ENCODE data around the gene RPL26. TPM values are rescaled to one million over a fixed set of nuclear protein-coding genes. Genes with fewer than 3 reads are reported as not detected.
A peak's percentile ranks its signal among the peaks of the same experiment; 100 is the strongest.
"Not testable (repeated sequence)": the region's sequence is repeated elsewhere in the genome, so short reads cannot be mapped to it uniquely, and the experiment has no call there.

The RPL26 gene
- total RNA-seq, 4 donors from 2014 or later = 851 to 2,184 (median 1,124) TPM

DNA sequence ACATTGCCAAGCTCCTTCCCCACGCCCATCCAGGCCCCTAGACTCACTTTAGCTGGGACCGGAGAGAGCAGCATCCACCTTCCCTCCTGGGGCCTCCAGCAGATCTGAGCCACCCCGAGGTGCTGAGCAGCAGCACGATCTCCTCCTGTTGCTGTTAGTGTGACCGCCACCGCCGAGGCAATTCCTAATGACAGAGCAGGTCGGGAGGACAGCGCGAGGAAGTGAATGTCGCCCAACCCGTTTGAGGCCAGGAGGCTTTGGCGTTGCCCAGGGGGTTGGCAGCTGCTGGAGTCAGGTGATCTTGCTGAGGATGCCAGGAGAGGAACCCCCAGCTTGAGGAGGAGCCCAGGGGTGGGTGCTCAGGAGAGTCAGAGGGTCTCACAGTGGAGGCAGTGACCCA is 14.6 kb upstream of the RPL26 start, which contains the start of gene RNF222:
Gene RNF222 (minus strand): TSS at position 192 of the 400 bp plus-strand sequence. CDS start 4,366 bp downstream, outside the sequence.
- no peak for DNase-seq
- Histone ChIP-seq H3K4me3 (no peak within 1 kb of the TSS), H3K27ac (no peak within 1 kb of the TSS), H3K36me3 (no peaks in the 10 kb centered on the region), H3K9me3 (no peaks in the 10 kb centered on the region), H3K27me3 (no peaks in the 10 kb centered on the region), H3K4me1 (no peaks in the 10 kb centered on the region)
- TF ChIP-seq, protein P1, sequence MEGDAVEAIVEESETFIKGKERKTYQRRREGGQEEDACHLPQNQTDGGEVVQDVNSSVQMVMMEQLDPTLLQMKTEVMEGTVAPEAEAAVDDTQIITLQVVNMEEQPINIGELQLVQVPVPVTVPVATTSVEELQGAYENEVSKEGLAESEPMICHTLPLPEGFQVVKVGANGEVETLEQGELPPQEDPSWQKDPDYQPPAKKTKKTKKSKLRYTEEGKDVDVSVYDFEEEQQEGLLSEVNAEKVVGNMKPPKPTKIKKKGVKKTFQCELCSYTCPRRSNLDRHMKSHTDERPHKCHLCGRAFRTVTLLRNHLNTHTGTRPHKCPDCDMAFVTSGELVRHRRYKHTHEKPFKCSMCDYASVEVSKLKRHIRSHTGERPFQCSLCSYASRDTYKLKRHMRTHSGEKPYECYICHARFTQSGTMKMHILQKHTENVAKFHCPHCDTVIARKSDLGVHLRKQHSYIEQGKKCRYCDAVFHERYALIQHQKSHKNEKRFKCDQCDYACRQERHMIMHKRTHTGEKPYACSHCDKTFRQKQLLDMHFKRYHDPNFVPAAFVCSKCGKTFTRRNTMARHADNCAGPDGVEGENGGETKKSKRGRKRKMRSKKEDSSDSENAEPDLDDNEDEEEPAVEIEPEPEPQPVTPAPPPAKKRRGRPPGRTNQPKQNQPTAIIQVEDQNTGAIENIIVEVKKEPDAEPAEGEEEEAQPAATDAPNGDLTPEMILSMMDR (IDR thresholded peaks at IDR 0.05) = no peak
- TF ChIP-seq POLR2A (IDR thresholded peaks at IDR 0.05) = no peak

DNA sequence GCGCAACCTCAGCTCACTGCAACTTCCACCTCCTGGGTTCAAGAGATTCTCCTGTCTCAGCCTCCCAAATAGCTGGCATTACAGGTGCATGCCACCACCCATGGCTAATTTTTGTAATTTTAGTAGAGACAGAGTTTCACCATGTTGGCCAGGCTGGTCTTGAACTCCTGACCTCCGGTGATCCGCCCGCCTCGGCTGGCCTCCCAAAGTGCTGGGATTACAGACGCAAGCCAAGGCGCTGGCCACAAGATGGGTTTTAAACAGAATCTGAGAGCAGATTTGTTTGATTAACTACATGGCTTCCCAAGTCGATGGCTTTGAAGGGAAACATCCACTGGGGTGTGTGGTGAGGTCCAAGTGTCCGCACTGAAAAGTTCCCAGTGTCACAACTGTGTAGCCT is 11.5 kb upstream of the RPL26 start:
- not testable (repeated sequence) for H3K4me3 ChIP-seq, H3K27me3 ChIP-seq, H3K36me3 ChIP-seq, DNase-seq, H3K9me3 ChIP-seq, H3K27ac ChIP-seq, H3K4me1 ChIP-seq

DNA sequence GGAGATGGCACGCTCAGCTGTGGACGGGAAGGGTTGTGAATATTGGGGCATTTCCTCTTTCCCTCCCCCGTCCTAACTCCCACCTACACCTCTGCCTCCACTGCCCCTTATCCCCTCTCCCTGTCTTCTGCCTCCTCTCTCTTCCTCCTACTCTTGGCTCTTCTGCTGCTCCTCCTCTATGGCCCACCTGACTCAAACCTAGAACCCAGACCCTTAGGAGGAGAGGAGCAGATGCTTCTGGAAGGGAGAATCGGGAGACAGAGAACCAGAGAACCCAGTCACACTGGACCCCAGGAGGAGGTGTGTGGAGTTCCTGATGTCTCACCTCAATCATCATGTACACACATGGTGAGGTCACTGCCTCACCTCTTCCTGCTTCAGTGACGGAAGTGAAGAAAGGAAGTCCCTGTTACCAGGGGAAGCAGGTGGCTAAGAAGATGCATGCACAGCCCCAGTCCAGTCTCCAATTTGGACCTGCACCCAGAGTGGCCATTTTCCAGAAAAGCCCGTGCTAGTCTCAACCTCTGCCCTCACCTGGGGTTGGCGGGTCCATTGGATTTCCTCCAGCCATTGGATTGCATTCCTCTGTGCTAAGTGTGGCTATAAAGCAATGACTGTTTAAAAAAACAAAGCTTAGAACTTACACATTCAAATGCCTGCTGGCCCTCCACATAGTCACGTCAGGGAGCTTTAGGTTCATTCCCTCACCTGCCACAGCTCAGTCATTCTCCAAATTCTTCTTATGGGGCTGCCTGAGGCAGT is 10.7 kb upstream of the RPL26 start:
- Histone ChIP-seq H3K4me1 (no peaks in the 10 kb centered on the region), H3K36me3 (no peaks in the 10 kb centered on the region), H3K4me3 (no peak overlapping the region), H3K9me3 (no peaks in the 10 kb centered on the region), H3K27ac (no peak overlapping the region), H3K27me3 (no peaks in the 10 kb centered on the region)
- TF ChIP-seq, protein P1 (IDR thresholded peaks at IDR 0.05) = no peak
- no peak for TF ChIP-seq POLR2A (IDR thresholded peaks at IDR 0.05)
- DNase-seq = peak in 2 of 3 donors; percentile 52 to 74

DNA sequence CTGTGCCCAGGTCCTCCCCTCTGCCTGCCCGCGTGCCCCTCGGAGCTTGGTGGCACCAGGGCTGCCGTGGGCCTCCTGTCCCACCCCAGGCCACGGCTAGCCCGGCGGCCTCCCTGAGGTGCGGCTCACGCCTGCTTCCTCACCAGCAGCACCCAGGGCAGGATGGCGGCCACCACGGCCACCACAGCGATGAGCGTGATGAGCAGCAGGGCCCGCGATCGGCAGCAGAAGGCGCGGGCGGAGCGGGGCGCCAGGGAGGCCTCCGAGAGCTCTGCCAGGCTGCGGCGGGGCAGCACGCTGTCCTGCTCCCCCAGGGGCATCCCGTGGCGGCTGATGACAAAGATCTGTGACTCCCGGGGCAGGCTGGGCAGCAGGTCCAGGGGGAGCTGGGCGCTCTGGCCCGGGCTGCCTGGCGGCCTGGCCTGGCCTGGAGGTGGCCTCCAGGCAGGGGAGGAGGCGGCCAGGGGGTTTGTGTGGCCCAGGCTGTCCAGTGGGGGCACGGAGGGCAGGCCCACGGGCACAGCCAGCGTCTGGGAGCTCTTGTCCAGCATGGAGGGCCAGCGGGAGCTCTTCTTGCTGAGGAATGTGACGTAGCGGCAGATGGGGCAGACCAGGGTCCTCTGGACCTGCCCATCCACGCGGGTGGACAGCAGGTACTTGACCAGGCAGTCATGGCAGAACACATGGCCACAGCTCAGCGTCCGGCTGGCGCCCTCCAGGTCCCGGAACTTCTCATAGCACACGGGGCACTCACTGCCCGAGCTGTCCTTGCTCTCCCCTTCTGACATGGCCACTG is 9.9 kb upstream of the RPL26 start:
- Histone ChIP-seq H3K27ac (no peak overlapping the region), H3K4me1 (no peaks in the 10 kb centered on the region), H3K4me3 (no peak overlapping the region), H3K36me3 (no peaks in the 10 kb centered on the region), H3K27me3 (no peaks in the 10 kb centered on the region), H3K9me3 (no peaks in the 10 kb centered on the region)
- DNase-seq = no peak
- no peak for TF ChIP-seq POLR2A (IDR thresholded peaks at IDR 0.05)
- TF ChIP-seq, protein P1 (IDR thresholded peaks at IDR 0.05) = no peak

DNA sequence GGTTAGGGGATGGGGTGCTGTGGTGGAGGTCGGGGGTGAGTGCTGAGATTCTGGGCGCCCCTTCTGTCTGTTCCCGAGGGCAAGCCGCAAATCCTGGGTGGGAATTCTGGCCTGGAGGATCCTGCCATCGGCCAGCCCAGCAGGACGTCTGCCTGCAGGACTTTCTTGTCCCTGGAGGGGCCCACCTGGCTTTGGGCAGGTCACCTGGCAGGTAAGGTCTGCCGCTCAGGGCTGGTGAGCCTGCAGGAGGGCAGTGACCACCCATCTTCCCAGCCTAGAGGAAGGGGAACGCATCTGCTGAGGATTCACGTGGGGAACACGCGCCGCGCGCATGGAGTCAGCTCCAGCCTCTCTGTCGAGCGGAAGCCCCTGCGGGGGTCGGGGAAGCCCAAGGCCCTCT is 9.3 kb upstream of the RPL26 start:
- Histone ChIP-seq H3K36me3 (no peaks in the 10 kb centered on the region), H3K27ac (no peak overlapping the region), H3K27me3 (no peaks in the 10 kb centered on the region), H3K4me3 (no peak overlapping the region), H3K4me1 (no peaks in the 10 kb centered on the region), H3K9me3 (no peaks in the 10 kb centered on the region)
- no peak for DNase-seq
- no peak for TF ChIP-seq POLR2A (IDR thresholded peaks at IDR 0.05)
- TF ChIP-seq, protein P1 (IDR thresholded peaks at IDR 0.05) = no peak

DNA sequence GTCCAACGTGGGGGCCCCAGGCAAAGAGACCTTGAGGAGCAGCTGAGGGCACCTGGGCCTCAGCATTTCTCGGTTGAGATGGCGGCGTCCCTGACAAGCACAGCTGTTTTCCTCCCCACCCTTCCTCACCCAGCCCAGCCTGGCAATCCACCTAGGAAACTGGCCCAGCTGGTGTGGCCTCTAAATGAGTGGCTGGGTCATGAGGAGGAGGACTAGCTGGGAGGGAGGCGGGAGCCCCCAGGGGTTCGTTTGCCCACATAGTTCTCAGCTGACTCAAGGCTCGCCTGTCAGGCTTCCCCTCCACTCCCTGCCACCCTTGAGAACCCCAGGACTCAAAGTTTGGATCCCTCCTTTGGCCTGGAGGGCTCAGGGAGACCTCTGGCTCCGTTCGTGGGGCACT is 8.7 kb upstream of the RPL26 start:
- no peaks in the 10 kb centered on the region for H3K36me3 ChIP-seq
- TF ChIP-seq POLR2A (IDR thresholded peaks at IDR 0.05) = no peak
- TF ChIP-seq, protein P1 (IDR thresholded peaks at IDR 0.05) = no peak
- H3K4me3 ChIP-seq = no peak overlapping the region
- H3K27me3 ChIP-seq = no peaks in the 10 kb centered on the region
- H3K9me3 ChIP-seq = no peaks in the 10 kb centered on the region
- no peak overlapping the region for H3K27ac ChIP-seq
- no peak for DNase-seq
- H3K4me1 ChIP-seq = no peaks in the 10 kb centered on the region

Measured in Peyer's patch (tissue), 4 donors.